ENCODE measurements around the gene ZFHX3. TPM values are rescaled to one million over a fixed set of nuclear protein-coding genes. Genes with fewer than 3 reads are reported as not detected.

Gene ZFHX3
- total and polyA plus RNA-seq, 9 of the 15 experiments (the other 6 are each of a cell fraction or from before 2014, with no cell fraction given), result 0.01 to 0.23 (median 0.06) TPM; not detected in 4

- in situ Hi-C loops (cut with MboI), result no loop called here
- no peak for TF ChIP-seq THRAP3 (IDR thresholded peaks at IDR 0.05; ENCODE audit: borderline replicate concordance)
- no peak for TF ChIP-seq MLX (CRISPR knock-in tag; conservative IDR thresholded peaks at IDR 0.05)
- no peak for TF ChIP-seq KDM4B (IDR thresholded peaks at IDR 0.05; ENCODE audit: borderline replicate concordance in 2 of 2, low read depth in 1 of 2)
- TF ChIP-seq SMARCB1 (IDR thresholded peaks at IDR 0.05; ENCODE audit: insufficient read length, low read depth), result no peak
- no peak for TF ChIP-seq TSHZ1 (CRISPR knock-in tag; IDR thresholded peaks at IDR 0.05)
- no peak for TF ChIP-seq RBM39 (optimal IDR thresholded peaks at IDR 0.05; ENCODE audit: low read depth, low read length)
- TF ChIP-seq CHD2 (IDR thresholded peaks at IDR 0.05; ENCODE audit: low read depth, low read length), result no peak
- TF ChIP-seq HDAC1 (IDR thresholded peaks at IDR 0.05), result no peak
- TF ChIP-seq ETS2 (tag; IDR thresholded peaks at IDR 0.05; ENCODE audit: borderline replicate concordance, poor library complexity, severe bottlenecking), result no peak
- no peak for TF ChIP-seq SRSF1 (IDR thresholded peaks at IDR 0.05; ENCODE audit: low read depth, low read length)
- no peak for TF ChIP-seq NUFIP1 (IDR thresholded peaks at IDR 0.05; ENCODE audit: partially characterized antibody)
- TF ChIP-seq MYBL2 (IDR thresholded peaks at IDR 0.05; ENCODE audit: low read depth), result no peak
- TF ChIP-seq MYBL2 (CRISPR knock-in tag; IDR thresholded peaks at IDR 0.05; ENCODE audit: borderline replicate concordance), result no peak
- TF ChIP-seq ATF1 (CRISPR knock-in tag; IDR thresholded peaks at IDR 0.05), result no peak
- no peak for TF ChIP-seq ATF1 (tag; IDR thresholded peaks at IDR 0.05)
- TF ChIP-seq ZNF512 (tag; IDR thresholded peaks at IDR 0.05), result no peak
- TF ChIP-seq ZNF140 (CRISPR knock-in tag; IDR thresholded peaks at IDR 0.05), result no peak
- no peak for TF ChIP-seq TAF9B (IDR thresholded peaks at IDR 0.05; ENCODE audit: partially characterized antibody)
- no peak for TF ChIP-seq SREBF2 (CRISPR knock-in tag; IDR thresholded peaks at IDR 0.05)
Measured at GRCh38 chr16:73076324-73076810, 28.4 kb upstream of the ZFHX3 start.

More at GRCh38 chr16:73076324-73076810, 28.4 kb upstream of the ZFHX3 start:
- Histone ChIP-seq H3K4me2 (ENCODE audit: insufficient read depth, low read length) (no peak overlapping the region), H3K9ac (ENCODE audit: insufficient read depth in 1 of 2, low read depth in 2 of 2, low read length in 2 of 2) (no peak overlapping the region), H3K27me3 (ENCODE audit: control insufficient read depth in 2 of 2, insufficient read depth in 2 of 2, low read length in 2 of 2) (no peaks in the 10 kb centered on the region; a peak in 4 of 5 replicates), H3K27ac (ENCODE audit: extremely low read depth, low read depth, low read length) (no peak overlapping the region), H3K9me3 (replicated peaks; ENCODE audit: control insufficient read depth, insufficient read depth, low read depth, low read length) (no peaks in the 10 kb centered on the region), H3K36me3 (ENCODE audit: control insufficient read depth, insufficient read depth, low read length) (no peaks in the 10 kb centered on the region), H3K9me1 (ENCODE audit: control insufficient read depth, insufficient read depth, low read length) (no peaks in the 10 kb centered on the region), H3K4me1 (replicated peaks in 1 of 2; ENCODE audit: control insufficient read depth in 2 of 2, insufficient read depth in 2 of 2, low read length in 2 of 2) (no peaks in the 10 kb centered on the region), H4K20me1 (replicated peaks; ENCODE audit: control insufficient read depth, insufficient read depth, low read length) (no peaks in the 10 kb centered on the region; the same call in 1 of the 2 replicates), H3K4me3 (no peak overlapping the region), H3K79me2 (ENCODE audit: control insufficient read depth, insufficient read depth, low read length) (no peaks in the 10 kb centered on the region), H2AFZ (ENCODE audit: low read depth, low read length) (no peak overlapping the region)
- FAIRE-seq, result no peak
- ChIA-PET CTCF (ENCODE audit: low intra/inter-chr PET ratio) (no interaction called here), POLR2A (no interaction called here)
- 0% methylated on average over 6 of the region's 6 CpGs for WGBS (ENCODE audit: insufficient coverage, low coverage, missing lambda C conversion rate)
- no peak for ATAC-seq
- no TSS peak for BruUV-seq (replicated peaks)
- DNase-seq (ENCODE audit: extremely low read depth in 1 of 4, low spot score in 3 of 4), result no peak
- intact Hi-C loops (cut with micrococcal nuclease), result no loop called here

Measured in K562 (cell line).